GM12878 (cell line): ENCODE measurements around the gene TSR3.

Source experiments
- GABPA ChIP-seq: IDR thresholded peaks from 2 replicates; pipeline ENCODE4 v1.6.1; 2014; ENCODE audit warnings: antibody characterized with exemption, low read depth, mild to moderate bottlenecking, inconsistent platforms
- IRF3 ChIP-seq: fragments of 450-650 bp; IDR thresholded peaks from 2 replicates; pipeline ENCODE4 v1.6.1; 2014; ENCODE audit warnings: mild to moderate bottlenecking
- LARP7 ChIP-seq: fragments of 450-650 bp; IDR thresholded peaks from 2 replicates; pipeline ENCODE4 v1.6.1; 2017; ENCODE audit warnings: mild to moderate bottlenecking
- NR2C2 ChIP-seq: IDR thresholded peaks from 2 replicates; pipeline ENCODE4 v1.6.1; 2011; ENCODE audit warnings: borderline replicate concordance, low read depth; ENCODE audit not compliant: control insufficient read depth, insufficient read length
- PKNOX1 ChIP-seq: fragments of 450-650 bp; IDR thresholded peaks from 2 replicates; pipeline ENCODE4 v1.6.1; 2016; ENCODE audit warnings: mild to moderate bottlenecking
- POLR2AphosphoS2 ChIP-seq: IDR thresholded peaks from 2 replicates; pipeline ENCODE4 v1.6.1; 2011; ENCODE audit warnings: low read depth, mild to moderate bottlenecking, low read length, improper control_type of control experiment, moderate library complexity
- RBBP5 ChIP-seq: fragments of 200-600 bp; sonication (generic); conservative IDR thresholded peaks from 2 replicates; pipeline ENCODE4 v1.6.1; 2016
- SP1 ChIP-seq: IDR thresholded peaks from one replicate; pipeline ENCODE4 v1.6.1; 2011; ENCODE audit warnings: low read depth, low read length
- SRF ChIP-seq, 2 experiments: IDR thresholded peaks; 2 replicates each; pipeline ENCODE4 v1.6.1; 2011; ENCODE audit warnings: low read depth in 2 of 2, low read length in 2 of 2, mild to moderate bottlenecking in 1 of 2, moderate library complexity in 1 of 2
- TARDBP ChIP-seq: IDR thresholded peaks from 2 replicates; pipeline ENCODE4 v1.6.1; 2016; ENCODE audit warnings: borderline replicate concordance
- YY1 ChIP-seq: IDR thresholded peaks from 2 replicates; pipeline ENCODE4 v1.6.1; 2011; ENCODE audit warnings: low read depth, mild to moderate bottlenecking, low read length
- TF ChIP-seq, protein P1 (sequence below), 3 experiments: IDR thresholded peaks in 2 of 3; conservative IDR thresholded peaks in 1 of 3; 2 replicates each; pipeline ENCODE4 v1.5.1; 2011; ENCODE audit warnings: low read depth in 3 of 3, low read length in 3 of 3, mild to moderate bottlenecking in 3 of 3, control low read depth in 2 of 3, moderate library complexity in 2 of 3, inconsistent platforms in 1 of 3, mixed read lengths in 1 of 3; ENCODE audit not compliant: control insufficient read depth in 2 of 3, insufficient read depth in 1 of 3; ENCODE audit errors: extremely low read depth in 1 of 3
- TF ChIP-seq, protein P2 (sequence below): fragments of 450-650 bp; IDR thresholded peaks from 2 replicates; pipeline ENCODE4 v1.6.1; 2017; ENCODE audit warnings: mild to moderate bottlenecking
- TF ChIP-seq, protein P3 (sequence below): IDR thresholded peaks from 2 replicates; pipeline ENCODE4 v1.6.1; 2011; ENCODE audit warnings: borderline replicate concordance, low read depth, mild to moderate bottlenecking, moderate library complexity, low read length; ENCODE audit not compliant: insufficient read depth, poor library complexity, severe bottlenecking

- TF ChIP-seq PKNOX1: no peak
- TF ChIP-seq, protein P1, sequence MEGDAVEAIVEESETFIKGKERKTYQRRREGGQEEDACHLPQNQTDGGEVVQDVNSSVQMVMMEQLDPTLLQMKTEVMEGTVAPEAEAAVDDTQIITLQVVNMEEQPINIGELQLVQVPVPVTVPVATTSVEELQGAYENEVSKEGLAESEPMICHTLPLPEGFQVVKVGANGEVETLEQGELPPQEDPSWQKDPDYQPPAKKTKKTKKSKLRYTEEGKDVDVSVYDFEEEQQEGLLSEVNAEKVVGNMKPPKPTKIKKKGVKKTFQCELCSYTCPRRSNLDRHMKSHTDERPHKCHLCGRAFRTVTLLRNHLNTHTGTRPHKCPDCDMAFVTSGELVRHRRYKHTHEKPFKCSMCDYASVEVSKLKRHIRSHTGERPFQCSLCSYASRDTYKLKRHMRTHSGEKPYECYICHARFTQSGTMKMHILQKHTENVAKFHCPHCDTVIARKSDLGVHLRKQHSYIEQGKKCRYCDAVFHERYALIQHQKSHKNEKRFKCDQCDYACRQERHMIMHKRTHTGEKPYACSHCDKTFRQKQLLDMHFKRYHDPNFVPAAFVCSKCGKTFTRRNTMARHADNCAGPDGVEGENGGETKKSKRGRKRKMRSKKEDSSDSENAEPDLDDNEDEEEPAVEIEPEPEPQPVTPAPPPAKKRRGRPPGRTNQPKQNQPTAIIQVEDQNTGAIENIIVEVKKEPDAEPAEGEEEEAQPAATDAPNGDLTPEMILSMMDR (IDR thresholded peaks at IDR 0.05 in 2 of 3, conservative IDR thresholded peaks at IDR 0.05 in 1 of 3; ENCODE audit: control insufficient read depth in 2 of 3, extremely low read depth in 1 of 3, insufficient read depth in 1 of 3, low read depth in 3 of 3, low read length in 3 of 3): no peak
- TF ChIP-seq, protein P2, sequence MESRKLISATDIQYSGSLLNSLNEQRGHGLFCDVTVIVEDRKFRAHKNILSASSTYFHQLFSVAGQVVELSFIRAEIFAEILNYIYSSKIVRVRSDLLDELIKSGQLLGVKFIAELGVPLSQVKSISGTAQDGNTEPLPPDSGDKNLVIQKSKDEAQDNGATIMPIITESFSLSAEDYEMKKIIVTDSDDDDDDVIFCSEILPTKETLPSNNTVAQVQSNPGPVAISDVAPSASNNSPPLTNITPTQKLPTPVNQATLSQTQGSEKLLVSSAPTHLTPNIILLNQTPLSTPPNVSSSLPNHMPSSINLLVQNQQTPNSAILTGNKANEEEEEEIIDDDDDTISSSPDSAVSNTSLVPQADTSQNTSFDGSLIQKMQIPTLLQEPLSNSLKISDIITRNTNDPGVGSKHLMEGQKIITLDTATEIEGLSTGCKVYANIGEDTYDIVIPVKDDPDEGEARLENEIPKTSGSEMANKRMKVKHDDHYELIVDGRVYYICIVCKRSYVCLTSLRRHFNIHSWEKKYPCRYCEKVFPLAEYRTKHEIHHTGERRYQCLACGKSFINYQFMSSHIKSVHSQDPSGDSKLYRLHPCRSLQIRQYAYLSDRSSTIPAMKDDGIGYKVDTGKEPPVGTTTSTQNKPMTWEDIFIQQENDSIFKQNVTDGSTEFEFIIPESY: no peak
- TF ChIP-seq, protein P3, sequence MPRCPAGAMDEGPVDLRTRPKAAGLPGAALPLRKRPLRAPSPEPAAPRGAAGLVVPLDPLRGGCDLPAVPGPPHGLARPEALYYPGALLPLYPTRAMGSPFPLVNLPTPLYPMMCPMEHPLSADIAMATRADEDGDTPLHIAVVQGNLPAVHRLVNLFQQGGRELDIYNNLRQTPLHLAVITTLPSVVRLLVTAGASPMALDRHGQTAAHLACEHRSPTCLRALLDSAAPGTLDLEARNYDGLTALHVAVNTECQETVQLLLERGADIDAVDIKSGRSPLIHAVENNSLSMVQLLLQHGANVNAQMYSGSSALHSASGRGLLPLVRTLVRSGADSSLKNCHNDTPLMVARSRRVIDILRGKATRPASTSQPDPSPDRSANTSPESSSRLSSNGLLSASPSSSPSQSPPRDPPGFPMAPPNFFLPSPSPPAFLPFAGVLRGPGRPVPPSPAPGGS: no peak
- no peak for TF ChIP-seq SRF (IDR thresholded peaks at IDR 0.05; ENCODE audit: low read depth in 2 of 2, low read length in 2 of 2)
- no peak for TF ChIP-seq TARDBP
- no peak for TF ChIP-seq IRF3
- TF ChIP-seq YY1: no peak
- TF ChIP-seq LARP7: no peak
- TF ChIP-seq RBBP5: no peak
- TF ChIP-seq SP1: no peak
- TF ChIP-seq GABPA: no peak
- TF ChIP-seq NR2C2: no peak
- TF ChIP-seq POLR2AphosphoS2: no peak
These were observed 16.0 kb upstream of the TSR3 start for GRCh38 chr16:1367486-1368174.
